HG03457 (cell line): ENCODE data around the gene TRPM3.

Source experiments
- ATAC-seq: cut with Tn5 transposase; IDR thresholded peaks from one replicate; pipeline ENCODE4 v1.9.1; 2021; ENCODE audit warnings: moderate number of reproducible peaks; ENCODE audit not compliant: unreplicated experiment

The TRPM3 gene

DNA sequence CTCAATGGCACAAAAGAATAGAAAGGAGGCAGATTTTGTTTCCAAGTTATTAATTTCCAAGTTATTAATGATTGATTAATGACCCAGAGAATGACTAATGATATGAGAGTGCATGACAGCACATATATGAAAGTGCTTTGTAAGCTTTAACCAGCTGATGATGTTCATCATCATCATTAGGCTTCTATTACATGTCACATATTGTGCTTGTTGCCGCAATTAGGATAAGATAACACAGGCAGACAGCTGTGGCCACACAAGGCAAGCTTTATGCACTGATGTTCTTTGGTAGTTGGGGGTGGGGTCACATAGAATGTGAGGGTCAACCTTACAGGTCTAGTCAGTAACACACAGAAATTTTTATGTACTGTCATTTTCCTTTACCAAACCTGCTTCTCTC lies 219.7 kb downstream of the TRPM3 start:
- no peak for ATAC-seq

DNA sequence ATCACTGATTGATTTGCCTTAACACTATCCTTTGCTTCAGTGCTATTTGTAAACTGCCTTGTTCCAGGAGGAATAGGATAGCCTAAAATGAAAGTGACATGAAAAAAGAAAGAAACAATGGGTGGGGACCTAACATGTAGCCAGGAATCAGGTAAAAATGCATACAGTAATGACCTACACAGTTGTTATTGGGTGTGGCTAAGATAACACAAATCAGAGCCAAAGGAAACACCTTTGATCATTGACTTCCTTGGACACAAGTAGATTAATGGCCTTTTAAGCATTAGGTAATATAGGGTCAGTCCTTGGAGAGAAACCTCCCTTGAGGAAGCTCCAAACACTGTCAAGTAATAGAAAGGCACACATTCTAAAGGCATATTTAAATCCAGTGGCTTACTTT lies 220.4 kb downstream of the TRPM3 start:
- ATAC-seq: no peak

DNA sequence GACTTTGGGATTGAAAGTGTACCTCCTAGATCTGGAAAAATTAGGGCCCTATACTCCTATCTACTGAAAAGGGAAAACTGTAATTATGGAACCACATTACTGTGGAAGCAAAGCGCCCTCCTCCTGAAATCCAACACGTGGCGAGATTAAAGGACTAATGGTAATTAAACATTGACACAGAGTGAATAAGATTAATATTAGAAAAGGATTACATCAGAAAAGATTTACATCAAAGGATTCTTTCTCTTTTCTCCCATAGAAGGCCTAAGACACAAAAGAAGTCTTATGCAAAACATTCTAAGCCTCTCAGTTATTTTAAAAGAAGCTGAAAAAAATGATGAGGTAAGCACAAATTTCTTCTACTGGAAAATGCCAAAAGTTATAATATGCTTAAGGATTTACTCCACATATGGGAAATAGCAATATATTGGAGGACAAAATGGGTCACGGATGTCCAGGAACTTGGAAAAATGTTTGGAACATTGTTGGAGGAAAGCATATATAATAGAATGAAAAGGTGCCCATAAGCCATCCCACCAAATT lies 227.8 kb downstream of the TRPM3 start:
- no peak for ATAC-seq

DNA sequence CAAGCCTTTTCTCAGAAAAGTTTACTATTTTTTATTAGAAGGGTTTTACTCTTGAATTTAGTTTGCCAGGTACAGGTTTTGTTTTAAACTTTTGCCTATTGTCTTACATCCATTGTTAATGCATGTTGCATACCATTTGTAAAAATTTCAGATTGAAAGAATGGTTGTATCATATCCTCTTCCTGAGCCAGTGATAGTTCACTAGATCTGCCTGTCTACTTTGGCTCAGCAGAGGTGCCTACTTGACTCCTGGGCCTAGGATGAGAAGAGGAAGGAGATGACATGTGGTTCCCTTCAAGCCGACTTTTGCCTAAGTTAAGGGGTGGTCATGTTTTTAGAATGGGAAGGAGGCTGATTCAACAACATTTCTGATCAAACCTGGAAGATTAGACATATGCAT lies 232.9 kb downstream of the TRPM3 start:
- ATAC-seq: no peak

DNA sequence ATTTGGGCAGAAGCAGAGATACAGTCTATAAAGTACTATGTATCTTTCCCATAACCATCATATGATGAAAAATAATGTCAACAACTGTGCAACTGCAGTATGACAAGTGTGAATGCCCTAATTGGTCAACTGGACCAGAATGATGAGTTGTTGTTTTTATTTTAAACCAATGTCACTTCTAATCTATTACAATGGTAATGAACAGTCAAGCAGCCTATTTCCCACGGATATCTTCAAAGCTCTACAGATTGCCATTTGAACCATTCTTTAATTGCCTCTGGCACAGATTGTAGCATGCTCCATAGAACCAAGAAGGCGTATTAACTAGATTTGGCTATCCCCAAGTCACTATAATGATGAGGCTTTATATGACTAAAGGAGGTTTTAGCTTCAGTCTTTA lies 233.6 kb downstream of the TRPM3 start:
- ATAC-seq: no peak

DNA sequence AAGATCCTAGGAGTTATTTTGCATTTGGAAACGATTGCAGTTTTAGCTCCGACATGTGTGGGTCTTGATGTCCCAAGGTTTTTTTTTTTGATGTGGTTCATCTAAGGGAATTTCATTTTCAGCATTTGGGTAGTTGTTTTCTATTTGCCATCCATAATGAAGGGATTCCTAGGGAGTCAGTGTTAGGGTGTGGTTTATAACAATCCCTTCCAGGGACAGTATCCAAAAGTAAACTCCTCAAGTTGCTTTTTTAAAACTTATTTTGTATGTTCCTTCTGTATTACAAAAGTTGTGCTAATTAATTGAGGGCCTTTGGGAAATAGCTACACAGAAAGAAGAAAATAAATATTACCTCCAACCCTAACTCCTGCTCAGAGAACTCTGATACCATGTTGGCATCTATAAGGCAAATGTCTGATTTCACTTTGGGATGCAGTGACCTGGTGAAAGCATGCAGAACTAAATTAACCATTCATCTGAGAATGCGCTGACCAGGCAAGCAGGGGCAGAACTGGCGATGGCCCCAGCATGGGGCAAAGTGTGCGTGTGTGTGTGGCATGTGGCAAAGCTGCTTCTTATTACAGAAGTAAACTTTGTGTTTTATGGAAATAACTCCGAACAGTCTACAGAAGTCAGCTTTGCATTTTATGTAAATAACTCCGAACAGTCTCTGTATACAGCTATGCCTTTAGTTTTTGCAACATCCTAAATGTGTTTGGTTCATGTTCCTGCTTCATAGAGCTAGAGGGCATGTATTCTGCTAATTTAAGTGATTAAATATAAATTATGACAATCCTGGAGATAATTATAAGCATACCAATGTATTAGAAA lies 237.2 kb downstream of the TRPM3 start:
- ATAC-seq: no peak

DNA sequence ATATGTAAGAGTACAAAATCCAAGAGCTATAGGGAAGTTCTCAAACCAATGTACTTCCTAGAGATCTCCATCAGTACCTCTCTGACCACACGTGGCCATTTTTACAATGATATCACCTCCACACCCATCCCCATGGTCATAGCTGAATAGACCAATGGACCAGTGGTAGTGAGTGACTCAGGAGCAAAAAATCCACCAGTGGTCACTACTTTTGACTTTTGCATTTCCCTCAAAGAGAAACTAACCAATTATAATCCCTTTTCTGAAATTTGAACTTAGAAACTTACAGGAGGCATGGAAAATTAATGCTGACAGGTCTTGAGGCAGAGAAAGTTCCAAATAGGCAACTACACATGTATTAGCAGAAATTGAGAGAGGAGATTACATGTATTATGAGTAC lies 238.4 kb downstream of the TRPM3 start:
- no peak for ATAC-seq

DNA sequence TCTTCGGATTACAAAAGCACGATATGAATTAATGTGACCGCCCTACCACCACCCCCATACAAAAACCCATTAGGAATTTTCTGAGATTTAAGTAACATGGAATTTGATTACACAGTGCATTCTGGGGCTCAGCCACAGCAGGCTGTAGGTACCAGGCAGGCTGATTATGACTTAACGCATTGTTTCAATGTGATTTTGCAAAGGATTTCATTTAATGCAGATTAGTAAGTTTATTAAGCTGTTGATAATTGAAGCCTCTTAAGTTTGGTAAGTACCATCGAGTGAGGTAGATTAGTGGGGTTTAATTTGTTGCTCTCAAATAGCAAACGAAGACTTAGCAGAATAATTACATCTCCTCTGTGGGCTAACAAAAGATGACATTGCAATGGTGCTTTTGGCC lies 240.1 kb downstream of the TRPM3 start:
- ATAC-seq: no peak

DNA sequence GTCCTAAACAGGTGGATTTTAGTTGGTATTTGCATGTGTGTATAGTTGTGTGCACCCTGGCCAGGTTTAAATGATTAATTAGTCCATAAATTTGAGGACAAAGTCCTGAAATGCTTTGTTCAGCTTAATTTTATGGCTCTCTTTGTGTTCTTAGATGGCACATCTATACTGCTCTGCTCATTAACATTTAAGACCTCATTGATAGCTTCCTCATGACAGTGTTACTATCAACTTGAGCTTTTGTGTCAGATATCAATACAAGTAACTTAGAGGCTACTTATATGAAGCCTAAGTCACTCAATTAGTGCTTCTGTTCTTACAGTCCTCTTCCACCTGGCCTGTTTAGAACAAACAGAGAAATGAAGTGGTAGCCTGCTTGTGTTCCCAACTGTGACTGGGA lies 240.9 kb downstream of the TRPM3 start:
- no peak for ATAC-seq

DNA sequence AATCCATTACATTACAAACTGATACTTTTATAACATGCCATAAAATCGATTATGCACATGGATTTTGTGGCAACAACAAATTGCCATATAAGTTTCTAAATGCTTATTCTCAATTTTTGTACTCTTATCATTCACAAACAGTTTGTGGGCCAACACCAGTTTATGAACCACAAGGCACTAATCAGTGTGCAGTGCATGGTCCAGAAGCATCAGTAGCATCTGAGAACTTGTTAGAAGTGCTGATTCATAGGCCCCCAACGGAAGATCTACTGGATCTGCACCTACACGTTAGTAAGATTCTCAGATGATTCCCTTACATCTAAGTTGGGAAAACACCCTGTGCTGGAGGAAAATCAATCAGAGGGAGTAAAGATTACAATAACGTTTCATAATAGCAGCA lies 242.8 kb downstream of the TRPM3 start:
- no peak for ATAC-seq

DNA sequence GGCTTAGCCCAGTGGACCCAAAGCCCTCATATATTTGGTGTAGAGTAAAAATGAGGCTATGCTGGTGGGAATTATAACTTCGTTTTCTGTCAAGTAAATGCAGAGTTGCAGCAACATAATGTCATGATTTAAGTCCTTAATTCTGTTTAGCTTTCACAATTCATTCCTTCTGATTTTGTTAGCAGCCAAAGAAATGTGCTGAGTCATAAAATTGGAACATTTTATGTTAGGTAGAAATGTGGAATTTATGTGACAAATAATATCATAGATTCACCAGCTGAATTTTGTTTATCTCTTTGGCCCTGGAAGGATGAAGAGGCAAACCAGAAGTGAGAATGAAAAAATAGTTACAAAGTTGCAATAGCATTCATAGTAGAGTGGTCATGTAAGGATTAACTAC lies 247.0 kb downstream of the TRPM3 start:
- ATAC-seq: no peak

DNA sequence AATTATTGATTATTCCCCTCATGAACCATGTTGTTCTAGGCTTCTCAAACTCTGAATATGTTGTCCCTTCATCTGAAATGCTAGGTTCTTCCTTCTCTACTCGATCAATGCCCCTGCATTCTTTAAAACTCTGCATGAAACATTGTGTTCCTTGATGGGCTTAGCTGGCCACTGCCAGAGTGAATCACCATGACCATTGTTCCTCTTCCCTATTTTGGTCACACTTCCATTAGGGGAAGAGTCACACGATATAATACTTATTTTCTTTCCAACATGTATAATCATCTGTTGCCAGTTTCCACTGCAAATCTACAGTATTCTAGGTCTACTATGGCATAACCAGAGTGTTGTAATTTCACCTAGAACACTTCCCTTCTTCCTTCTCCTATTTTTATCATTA lies 247.9 kb downstream of the TRPM3 start:
- ATAC-seq: no peak

DNA sequence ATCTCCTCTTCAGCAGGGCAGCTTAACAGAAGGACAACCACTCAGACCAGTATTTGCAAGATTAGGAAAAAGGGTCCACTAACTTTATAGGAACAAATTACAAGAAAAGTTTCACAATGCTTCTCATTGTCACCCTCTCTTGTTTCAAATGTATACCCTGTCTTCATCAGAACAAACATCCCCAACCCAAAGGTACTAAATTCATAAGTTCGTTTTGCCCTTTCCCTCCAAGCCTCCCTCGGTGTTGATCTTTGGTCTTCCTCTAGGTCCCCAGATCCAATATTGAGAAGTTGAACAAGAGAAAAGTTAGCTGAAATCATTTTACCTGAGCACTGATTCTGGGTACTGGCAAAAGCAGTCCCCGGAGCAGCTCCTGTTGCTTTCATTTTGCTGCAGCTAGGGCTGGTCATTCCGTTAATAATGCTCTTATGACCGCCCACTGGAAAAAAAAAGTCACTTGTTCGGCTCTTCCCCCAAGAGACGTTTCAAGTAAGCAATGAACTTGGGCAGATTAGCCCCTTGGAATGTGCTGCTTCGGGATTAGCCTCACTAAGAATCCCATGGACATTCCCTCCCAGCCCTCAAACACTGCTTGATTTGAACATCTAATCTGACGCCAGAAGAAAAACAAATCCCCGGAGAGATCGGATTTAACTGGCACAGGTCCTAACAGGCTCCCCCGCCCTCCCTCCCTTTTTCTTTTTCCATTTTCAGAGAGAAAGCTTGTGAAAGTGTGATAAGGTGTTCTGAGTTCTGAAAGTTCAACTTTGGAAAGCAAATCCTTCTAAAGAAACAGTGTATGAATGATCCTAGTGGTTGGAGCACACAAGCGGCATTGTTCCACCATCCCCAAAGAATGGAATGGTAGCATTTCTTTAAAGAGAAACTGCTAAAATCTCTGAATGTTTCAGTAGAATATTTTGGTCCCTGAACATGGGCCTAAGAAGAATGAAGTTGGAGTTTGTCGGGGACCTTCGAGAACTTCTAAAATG lies 252.5 kb downstream of the TRPM3 start:
- ATAC-seq: no peak

DNA sequence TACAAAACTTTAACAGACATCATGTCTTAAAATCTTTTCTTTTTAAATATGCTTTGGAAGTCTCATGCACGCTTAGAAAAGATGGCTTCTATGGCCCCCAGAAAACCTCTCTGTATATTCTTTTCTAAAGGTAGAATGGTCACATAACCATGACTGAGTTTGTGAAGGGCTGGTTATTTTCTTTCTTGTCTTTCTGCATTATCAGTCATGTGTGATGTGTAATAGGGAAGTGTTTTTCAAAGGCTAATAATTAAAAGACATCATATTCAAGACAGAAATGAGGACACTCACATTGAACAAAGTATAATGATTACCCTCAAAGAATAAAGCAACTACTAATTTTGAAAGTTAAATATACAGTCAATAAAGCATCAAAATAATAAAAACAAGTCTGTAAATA lies 253.4 kb downstream of the TRPM3 start:
- ATAC-seq: no peak

DNA sequence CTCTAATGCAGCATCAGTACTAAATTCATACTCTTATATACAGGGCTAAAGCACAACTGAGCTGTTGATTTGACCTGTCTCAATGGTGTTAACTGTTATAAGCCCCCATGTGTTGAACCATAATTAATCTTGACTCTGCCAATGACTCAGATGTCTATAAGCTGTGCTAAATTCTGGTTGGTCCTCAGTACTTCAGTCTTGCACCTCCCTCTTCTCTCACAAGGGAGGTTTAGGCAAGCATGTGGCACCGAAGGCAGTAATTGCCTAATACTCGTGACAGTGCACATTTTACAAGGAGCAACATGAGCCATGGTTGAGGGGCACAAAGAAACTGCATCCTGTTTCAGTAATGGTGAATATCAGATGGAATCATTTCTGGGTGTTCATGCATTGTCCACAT lies 255.9 kb downstream of the TRPM3 start:
- no peak for ATAC-seq

DNA sequence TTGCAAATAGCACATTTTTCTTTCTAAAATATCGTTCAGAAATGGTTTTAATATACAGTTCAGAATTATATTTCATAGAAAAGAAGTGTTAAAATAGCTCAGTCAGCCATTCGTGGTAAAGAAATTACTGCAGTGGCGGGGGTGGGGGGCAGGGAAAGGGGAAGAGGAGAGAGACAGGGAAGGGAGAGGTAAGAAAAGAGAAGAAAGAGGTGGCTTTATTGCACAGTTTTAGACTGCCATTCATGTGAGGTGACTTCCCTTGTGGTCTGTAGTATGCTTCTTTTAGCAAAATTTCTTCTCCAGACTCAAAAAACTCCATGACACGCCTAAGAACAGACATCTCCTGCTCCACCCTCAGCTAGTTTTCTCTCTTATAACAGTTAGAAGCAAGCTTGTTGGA lies 259.6 kb downstream of the TRPM3 start:
- ATAC-seq: no peak

DNA sequence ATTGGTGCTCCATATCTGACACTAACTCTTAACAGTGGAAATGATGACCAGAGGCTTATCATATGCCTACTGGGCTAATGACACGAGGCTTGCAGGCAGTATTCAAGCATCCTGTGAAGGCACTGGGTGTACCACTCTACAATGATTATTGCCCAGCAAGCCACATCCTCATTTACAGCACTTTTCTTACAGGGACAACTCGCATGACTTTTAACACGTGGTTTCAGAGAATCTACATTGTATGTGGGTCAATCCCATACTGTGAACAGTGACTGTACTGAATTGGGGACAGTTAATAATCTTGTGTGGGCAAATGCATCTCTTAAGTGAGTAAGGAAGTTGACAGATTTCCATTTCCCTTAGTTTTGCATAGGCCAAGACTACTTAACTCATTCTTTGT lies 260.0 kb downstream of the TRPM3 start:
- ATAC-seq: no peak

DNA sequence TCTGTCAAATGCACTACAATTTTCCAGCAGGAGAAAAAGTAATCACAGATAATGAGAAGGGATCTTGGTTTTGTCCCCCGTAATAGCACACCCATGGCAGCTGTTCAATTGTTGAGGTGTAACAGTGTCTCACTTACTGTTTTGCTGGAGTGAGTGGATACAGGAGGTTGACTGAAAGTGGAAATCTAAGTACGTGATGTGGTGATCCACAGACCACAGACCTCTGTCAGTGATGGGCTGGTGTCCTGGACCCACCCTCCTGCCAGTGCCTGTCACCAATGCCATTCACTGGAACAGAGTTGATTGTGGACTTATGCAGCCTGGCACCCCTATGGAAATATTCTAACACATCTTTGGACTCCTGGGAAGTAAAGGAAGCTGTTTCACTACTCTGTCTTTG lies 261.7 kb downstream of the TRPM3 start:
- ATAC-seq: no peak

DNA sequence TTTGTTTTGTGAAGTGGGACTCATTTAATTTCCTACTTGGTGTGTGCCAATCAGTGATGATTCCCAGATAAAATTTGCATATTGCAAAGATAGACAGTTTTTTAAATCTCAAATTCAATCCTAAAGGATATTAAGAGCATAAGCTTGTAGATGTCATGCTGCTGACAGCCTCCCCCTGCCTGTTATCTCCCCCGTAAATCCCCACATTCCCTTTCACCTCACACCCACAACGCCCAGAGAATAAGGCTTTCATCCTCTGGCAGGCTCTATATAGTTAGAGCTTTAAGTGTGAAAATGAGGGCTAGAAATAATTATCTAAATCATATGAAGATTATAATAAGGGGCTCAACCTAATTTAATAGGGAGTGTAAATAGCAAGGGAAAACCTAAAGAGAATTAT lies 265.0 kb downstream of the TRPM3 start:
- no peak for ATAC-seq

DNA sequence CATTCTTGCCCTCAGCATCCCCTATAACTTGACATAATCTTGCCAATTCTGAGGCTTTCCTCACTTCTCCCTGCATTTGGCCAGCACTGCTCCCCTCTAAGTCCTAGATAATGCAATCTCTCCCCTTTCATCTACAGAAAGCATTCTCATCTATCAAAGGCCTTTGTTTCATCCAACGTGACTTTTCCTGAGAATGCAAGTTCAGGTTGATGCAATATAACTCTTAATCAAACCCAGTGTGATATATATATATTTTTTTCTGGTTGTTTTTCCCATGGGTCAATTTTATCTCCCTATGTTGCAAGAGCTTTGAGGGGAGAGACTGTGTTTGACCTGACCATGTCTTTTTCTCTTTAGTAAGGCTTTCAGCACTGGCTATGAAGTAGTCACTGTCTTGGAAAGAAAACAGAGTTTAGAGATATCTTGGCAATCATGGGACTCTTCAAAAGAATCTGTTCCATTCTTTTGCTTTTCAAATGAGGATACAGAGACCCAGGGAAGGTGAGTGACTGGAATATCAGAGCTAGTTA lies 268.6 kb downstream of the TRPM3 start:
- ATAC-seq: no peak

DNA sequence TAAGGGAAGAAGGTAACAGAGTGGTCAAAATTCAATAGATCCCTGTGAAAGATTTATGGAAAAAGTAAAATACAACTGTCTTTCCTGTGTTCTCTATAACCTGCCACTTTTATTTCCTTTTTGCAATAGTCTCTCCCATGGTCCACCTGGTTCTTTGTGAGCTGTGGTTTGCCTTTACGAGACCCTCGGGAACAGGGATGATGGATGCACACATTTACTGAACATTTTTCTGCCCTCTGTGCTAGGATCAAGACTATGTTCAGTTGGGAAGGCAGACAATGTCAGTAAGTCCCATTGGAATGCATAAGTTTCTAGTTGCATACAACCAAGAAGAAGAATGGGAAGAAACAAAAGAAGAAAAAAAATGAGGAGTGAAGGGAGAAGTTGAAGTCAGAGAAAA lies 281.2 kb downstream of the TRPM3 start:
- ATAC-seq: no peak

DNA sequence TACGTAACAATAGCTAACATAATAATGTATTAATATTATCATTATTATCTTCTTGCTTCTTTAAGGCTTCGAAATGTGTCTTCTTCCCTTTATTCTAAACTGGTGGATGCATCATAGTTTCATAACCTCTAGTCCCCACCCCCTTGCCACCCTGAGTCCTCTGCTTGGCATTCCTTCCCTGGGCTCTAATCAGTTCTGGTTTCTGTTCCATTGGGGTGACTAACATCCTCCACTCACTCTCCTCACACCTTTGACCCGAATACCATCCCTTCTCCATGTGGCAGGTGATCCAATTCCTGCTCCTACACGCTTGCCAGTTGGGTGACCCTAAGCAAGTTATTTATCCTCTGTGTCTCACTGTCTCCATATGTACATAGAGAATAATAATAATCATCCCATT lies 286.1 kb downstream of the TRPM3 start:
- ATAC-seq: no peak
